GM23248 (cell line): ENCODE measurements around the gene GUCA1C. TPM values are rescaled to one million over a fixed set of nuclear protein-coding genes. Genes with fewer than 3 reads are reported as not detected.

Experiments used
- DNase-seq: peaks from one replicate; pipeline ENCODE4 v3.0.0-alpha.2; 2015
- H2AFZ ChIP-seq: fragments of 200-600 bp; sonication (generic); 2 replicates; pipeline ENCODE4 v1.6.1; 2016; ENCODE audit warnings: antibody characterized with exemption
- H3F3A ChIP-seq: fragments of 200-600 bp; sonication (generic); 2 replicates; pipeline ENCODE4 v1.6.1; 2016; ENCODE audit warnings: mild to moderate bottlenecking, antibody characterized with exemption, mixed run types; ENCODE audit not compliant: insufficient read depth
- H3K27ac ChIP-seq: fragments of 200-600 bp; sonication (generic); 2 replicates; pipeline ENCODE4 v1.5.1; 2016; ENCODE audit warnings: mild to moderate bottlenecking
- H3K27me3 ChIP-seq: fragments of 200-600 bp; sonication (generic); replicated peaks from 2 replicates; pipeline ENCODE4 v1.6.1; 2016; ENCODE audit warnings: mild to moderate bottlenecking; ENCODE audit not compliant: insufficient read depth
- H3K36me3 ChIP-seq: fragments of 200-600 bp; sonication (generic); 2 replicates; pipeline ENCODE4 v1.6.1; 2016; ENCODE audit warnings: low read depth, mild to moderate bottlenecking
- H3K4me1 ChIP-seq: fragments of 200-600 bp; sonication (generic); 2 replicates; pipeline ENCODE4 v1.6.1; 2016; ENCODE audit warnings: mild to moderate bottlenecking; ENCODE audit not compliant: insufficient read depth
- H3K4me2 ChIP-seq: fragments of 200-600 bp; sonication (generic); one replicate; pipeline ENCODE4 v1.6.1; 2016; ENCODE audit warnings: mild to moderate bottlenecking; ENCODE audit not compliant: unreplicated experiment
- H3K4me3 ChIP-seq: fragments of 200-600 bp; sonication (generic); 2 replicates; pipeline ENCODE4 v1.5.1; 2016; ENCODE audit warnings: mild to moderate bottlenecking
- H3K79me2 ChIP-seq: fragments of 200-600 bp; sonication (generic); 2 replicates; pipeline ENCODE4 v1.6.1; 2016; ENCODE audit warnings: mild to moderate bottlenecking; ENCODE audit not compliant: insufficient read depth
- H3K9ac ChIP-seq: fragments of 200-600 bp; sonication (generic); 2 replicates; pipeline ENCODE4 v1.6.1; 2016; ENCODE audit warnings: mild to moderate bottlenecking
- H3K9me2 ChIP-seq: fragments of 200-600 bp; sonication (generic); 2 replicates; pipeline ENCODE4 v1.6.1; 2016; ENCODE audit warnings: mixed run types, mild to moderate bottlenecking, moderate library complexity; ENCODE audit not compliant: insufficient read depth
- H3K9me3 ChIP-seq: fragments of 200-600 bp; sonication (generic); one replicate; pipeline ENCODE4 v1.6.1; 2017; ENCODE audit warnings: low read depth
- H4K20me1 ChIP-seq: fragments of 200-600 bp; sonication (generic); 2 replicates; pipeline ENCODE4 v1.6.0; 2016; ENCODE audit not compliant: insufficient read depth
- EZH2 ChIP-seq: fragments of 200-600 bp; sonication (generic); IDR thresholded peaks from 2 replicates; pipeline ENCODE4 v1.6.1; 2018; ENCODE audit warnings: antibody characterized with exemption, mild to moderate bottlenecking; ENCODE audit not compliant: insufficient read depth, poor library complexity, severe bottlenecking
- EZH2phosphoT487 ChIP-seq: fragments of 200-600 bp; sonication (generic); IDR thresholded peaks from 2 replicates; pipeline ENCODE4 v1.6.1; 2018; ENCODE audit warnings: antibody characterized with exemption, moderate library complexity, mild to moderate bottlenecking, low read depth; ENCODE audit not compliant: insufficient read depth
- WGBS, 2 experiments: methylation state at CpG; one replicate each; pipeline ENCODE4 v1.1.6; 2015 to 2017; ENCODE audit warnings: low lambda C conversion rate in 2 of 2, low coverage in 1 of 2; ENCODE audit errors: missing lambda C conversion rate in 2 of 2; 5-methylcytosine and 5-hydroxymethylcytosine counted together
- in situ Hi-C: fragments of 300-500 bp; cut with MboI; formaldehyde crosslinking; loops from 2 replicates; pipeline ENCODE4 v1.15.0; 2020
- polyA plus RNA-seq: library from polyadenylated mRNA; unstranded; fragments of >200 nt; fragmentation: Nextera tagmentation; extraction: Ambion mirVana; gene quantifications from 2 replicates; pipeline ENCODE4 v1.2.1, GENCODE V29; 2016
- total RNA-seq: library from RNA; depleted of rRNA; stranded (reverse); fragments of >200 nt; shearing (Covaris generic); gene quantifications from 2 replicates; pipeline ENCODE4 v1.2.3, GENCODE V29; 2014

Gene GUCA1C
- total and polyA plus RNA-seq, 2 experiments from 2014 or later = not detected

DNA sequence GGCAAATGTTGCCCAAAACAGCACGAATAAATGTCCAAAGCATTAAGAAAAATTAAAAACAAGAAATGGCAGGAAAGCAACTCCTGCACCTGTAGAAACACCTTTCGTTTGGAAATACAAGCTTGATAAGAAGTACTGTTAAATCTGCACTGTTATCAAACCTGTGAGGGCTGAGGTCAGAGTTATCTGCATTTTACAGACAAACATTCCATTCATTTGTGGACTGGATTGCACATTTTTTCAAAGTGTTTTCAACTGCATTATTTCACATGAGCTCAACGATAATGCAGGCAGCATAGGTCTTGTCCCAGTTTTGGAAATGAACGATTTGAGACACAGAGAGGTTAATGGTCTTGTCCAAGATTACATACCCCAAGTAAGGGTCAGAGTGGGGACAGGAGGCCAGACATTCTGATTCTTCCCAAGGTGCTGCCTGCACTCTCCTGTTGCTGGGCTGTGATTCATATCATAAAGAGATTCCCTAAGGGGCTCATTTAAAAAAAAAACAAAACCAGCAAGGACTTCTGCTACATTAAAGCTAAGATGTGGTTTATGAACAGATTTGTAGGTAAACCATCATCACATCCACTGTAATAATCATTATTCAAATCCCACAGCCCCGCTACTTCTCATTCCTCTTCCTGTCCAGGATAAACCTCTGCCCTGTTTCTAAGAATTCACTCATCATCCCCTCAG is 13.0 kb downstream of the GUCA1C start:
- H3K36me3 ChIP-seq = no peaks in the 10 kb centered on the region
- no peak overlapping the region for H3K4me2 ChIP-seq
- in situ Hi-C loops = no loop called here
- no peak for DNase-seq
- no peaks in the 10 kb centered on the region for H3K9me3 ChIP-seq
- no peaks in the 10 kb centered on the region for H3K4me1 ChIP-seq
- no peaks in the 10 kb centered on the region for H3K9me2 ChIP-seq
- no peaks in the 10 kb centered on the region for H3K79me2 ChIP-seq
- H2AFZ ChIP-seq = no peak overlapping the region
- no peaks in the 10 kb centered on the region for H3K27me3 ChIP-seq
- WGBS, 2 experiments = 13 to 18% methylated on average over 5 of the region's 5 CpGs
- TF ChIP-seq EZH2 = no peak
- TF ChIP-seq EZH2phosphoT487 = no peak
- H3K27ac ChIP-seq = no peak overlapping the region
- no peaks in the 10 kb centered on the region for H4K20me1 ChIP-seq
- no peak overlapping the region for H3K4me3 ChIP-seq
- no peak overlapping the region for H3K9ac ChIP-seq
- no peaks in the 10 kb centered on the region for H3F3A ChIP-seq

DNA sequence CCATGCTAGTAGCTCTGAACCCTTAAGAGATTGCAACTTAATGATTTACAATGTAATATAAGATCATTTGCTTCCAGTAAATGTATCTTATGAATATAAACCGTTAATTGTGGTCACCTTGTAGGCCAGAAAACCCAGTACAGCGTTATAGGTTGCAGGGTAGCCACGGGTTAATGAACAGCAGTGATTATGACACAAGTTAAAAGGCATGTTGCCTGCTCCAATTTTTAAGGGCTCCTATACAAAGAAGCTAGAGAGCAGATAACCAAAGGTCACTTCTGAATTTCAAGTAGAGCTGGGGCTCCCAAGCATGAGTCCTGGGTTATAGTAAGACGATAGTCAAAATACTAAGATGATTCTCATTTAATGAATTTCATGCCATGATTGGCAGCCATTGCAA is 13.5 kb downstream of the GUCA1C start:
- Histone ChIP-seq H4K20me1 (no peaks in the 10 kb centered on the region), H3K4me2 (no peak overlapping the region), H2AFZ (no peak overlapping the region), H3K9me2 (no peaks in the 10 kb centered on the region), H3K27me3 (no peaks in the 10 kb centered on the region), H3K36me3 (no peaks in the 10 kb centered on the region), H3K4me1 (no peaks in the 10 kb centered on the region), H3F3A (no peaks in the 10 kb centered on the region), H3K9ac (no peak overlapping the region), H3K27ac (no peak overlapping the region), H3K4me3 (no peak overlapping the region), H3K79me2 (no peaks in the 10 kb centered on the region), H3K9me3 (no peaks in the 10 kb centered on the region)
- in situ Hi-C loops = no loop called here
- 22 to 26% methylated on average over 4 of the region's 4 CpGs for WGBS, 2 experiments
- TF ChIP-seq EZH2phosphoT487 (no peak), EZH2 (no peak)
- DNase-seq = no peak

DNA sequence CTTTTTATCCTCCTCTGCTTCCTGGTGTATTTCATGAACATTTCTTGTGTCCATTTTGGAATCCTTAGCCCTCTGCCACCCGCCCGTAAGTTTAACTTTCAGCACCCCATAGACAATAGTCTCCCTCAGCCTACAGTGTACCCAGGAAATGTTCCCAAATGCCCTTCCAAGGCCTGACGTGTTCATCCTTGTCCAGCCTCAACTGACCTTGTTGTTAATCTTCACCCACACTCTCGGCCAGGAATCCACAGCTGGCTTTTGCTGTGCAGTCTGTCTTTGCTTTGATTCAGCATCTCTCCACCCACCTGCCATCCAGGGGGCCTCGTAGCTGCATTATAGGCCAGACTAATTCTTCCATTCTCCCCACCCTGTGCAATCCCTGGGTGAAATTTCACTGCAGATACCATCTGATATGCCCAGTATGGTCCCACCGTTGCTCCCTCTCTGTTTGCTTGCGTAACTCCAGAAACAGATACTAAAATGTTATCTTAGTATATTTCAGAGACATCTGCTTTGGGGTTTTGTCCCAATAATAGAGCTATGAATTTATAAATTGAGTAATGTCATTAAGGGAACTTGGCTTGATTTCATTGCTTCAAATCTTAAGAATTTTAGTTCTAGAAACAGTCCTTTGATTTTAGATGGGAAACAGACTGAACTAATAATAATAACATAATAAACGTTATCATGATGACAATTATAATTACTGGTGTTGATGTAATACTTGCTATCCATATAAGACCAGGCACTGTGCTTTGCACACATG is 16.6 kb downstream of the GUCA1C start:
- WGBS, 2 experiments = 29 to 30% methylated on average over 8 of the region's 8 CpGs
- no peak for DNase-seq

DNA sequence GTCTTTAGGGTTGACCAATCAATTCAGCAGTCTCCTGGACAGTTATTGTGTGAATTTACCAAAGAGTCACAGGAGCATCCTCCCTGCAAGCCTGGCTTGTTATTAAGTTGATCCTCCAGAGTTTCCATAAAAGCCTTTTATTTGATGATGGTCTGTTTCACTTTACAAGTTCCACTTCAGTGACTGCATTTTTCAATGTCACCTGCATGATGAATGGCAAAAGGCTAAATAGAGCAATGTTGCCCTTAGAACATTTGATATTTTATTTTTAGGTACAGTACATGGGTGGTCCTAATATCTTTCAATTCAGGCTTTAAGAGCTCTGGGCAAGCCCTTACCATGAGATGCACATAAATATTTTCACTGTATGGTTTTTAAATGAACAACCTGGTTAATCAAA is 22.6 kb downstream of the GUCA1C start:
- Histone ChIP-seq H3K79me2 (no peaks in the 10 kb centered on the region), H3F3A (no peaks in the 10 kb centered on the region), H3K9me2 (no peaks in the 10 kb centered on the region), H3K4me1 (no peaks in the 10 kb centered on the region), H3K9ac (no peak overlapping the region), H3K27me3 (0 out of 2 replicates have a peak, but pooled peaks cover 5% of the 10 kb centered on the region), H3K4me3 (no peak overlapping the region), H3K9me3 (no peaks in the 10 kb centered on the region), H4K20me1 (no peaks in the 10 kb centered on the region), H3K27ac (no peak overlapping the region), H3K4me2 (no peak overlapping the region), H2AFZ (no peak overlapping the region), H3K36me3 (no peaks in the 10 kb centered on the region)
- DNase-seq = no peak
- in situ Hi-C loops = no loop called here
- no peak for TF ChIP-seq EZH2phosphoT487
- no peak for TF ChIP-seq EZH2

More for the DNA sequence above, 16.6 kb downstream of the GUCA1C start:
- Histone ChIP-seq H3K9me3 (no peaks in the 10 kb centered on the region), H3K4me3 (no peak overlapping the region), H3K4me1 (no peaks in the 10 kb centered on the region), H4K20me1 (no peaks in the 10 kb centered on the region), H3K27ac (no peak overlapping the region), H2AFZ (no peak overlapping the region), H3K27me3 (no peaks in the 10 kb centered on the region), H3K79me2 (no peaks in the 10 kb centered on the region), H3K9me2 (no peaks in the 10 kb centered on the region), H3F3A (no peaks in the 10 kb centered on the region), H3K9ac (no peak overlapping the region), H3K4me2 (no peak overlapping the region), H3K36me3 (no peaks in the 10 kb centered on the region)
- in situ Hi-C loops = no loop called here
- no peak for TF ChIP-seq EZH2
